IgD-negative memory B cell (primary cell): ENCODE data around the gene ASIC3. TPM values are rescaled to one million over a fixed set of nuclear protein-coding genes. Genes with fewer than 3 reads are reported as not detected.
A peak's percentile ranks its signal among the peaks of the same experiment; 100 is the strongest.

Experiments used
- H3K27ac Mint-ChIP-seq, 3 donors: one replicate each; pipeline ENCODE4 v1.8.0; 2020 to 2022; ENCODE audit warnings: mild to moderate bottlenecking in 3 of 3, mixed read lengths in 3 of 3, moderate library complexity in 1 of 3
- H3K27me3 Mint-ChIP-seq: one replicate; pipeline ENCODE4 v1.8.0; 2021; ENCODE audit warnings: mixed read lengths
- H3K36me3 Mint-ChIP-seq: one replicate; pipeline ENCODE4 v1.8.0; 2020; ENCODE audit warnings: mild to moderate bottlenecking, mixed read lengths
- H3K4me1 Mint-ChIP-seq, 3 donors: one replicate each; pipeline ENCODE4 v1.8.0; 2020 to 2022; ENCODE audit warnings: mixed read lengths in 3 of 3, mild to moderate bottlenecking in 1 of 3
- H3K4me3 Mint-ChIP-seq, 4 donors: one replicate each; pipeline ENCODE4 v1.8.0; 2020 to 2022; ENCODE audit warnings: mild to moderate bottlenecking in 4 of 4, mixed read lengths in 4 of 4, moderate library complexity in 3 of 4
- H3K9me3 Mint-ChIP-seq, 3 donors: one replicate each; pipeline ENCODE4 v1.8.0; 2020 to 2021; ENCODE audit warnings: mixed read lengths in 3 of 3, mild to moderate bottlenecking in 1 of 3
- polyA plus RNA-seq: library from polyadenylated mRNA; unstranded; fragments of 300-500 nt; fragmentation: Illumina TruSeq; gene quantifications from one replicate; pipeline ENCODE4 v1.2.3, GENCODE V29; 2021

The ASIC3 gene
- polyA plus RNA-seq, 1 donor from 2014 or later = not detected

DNA sequence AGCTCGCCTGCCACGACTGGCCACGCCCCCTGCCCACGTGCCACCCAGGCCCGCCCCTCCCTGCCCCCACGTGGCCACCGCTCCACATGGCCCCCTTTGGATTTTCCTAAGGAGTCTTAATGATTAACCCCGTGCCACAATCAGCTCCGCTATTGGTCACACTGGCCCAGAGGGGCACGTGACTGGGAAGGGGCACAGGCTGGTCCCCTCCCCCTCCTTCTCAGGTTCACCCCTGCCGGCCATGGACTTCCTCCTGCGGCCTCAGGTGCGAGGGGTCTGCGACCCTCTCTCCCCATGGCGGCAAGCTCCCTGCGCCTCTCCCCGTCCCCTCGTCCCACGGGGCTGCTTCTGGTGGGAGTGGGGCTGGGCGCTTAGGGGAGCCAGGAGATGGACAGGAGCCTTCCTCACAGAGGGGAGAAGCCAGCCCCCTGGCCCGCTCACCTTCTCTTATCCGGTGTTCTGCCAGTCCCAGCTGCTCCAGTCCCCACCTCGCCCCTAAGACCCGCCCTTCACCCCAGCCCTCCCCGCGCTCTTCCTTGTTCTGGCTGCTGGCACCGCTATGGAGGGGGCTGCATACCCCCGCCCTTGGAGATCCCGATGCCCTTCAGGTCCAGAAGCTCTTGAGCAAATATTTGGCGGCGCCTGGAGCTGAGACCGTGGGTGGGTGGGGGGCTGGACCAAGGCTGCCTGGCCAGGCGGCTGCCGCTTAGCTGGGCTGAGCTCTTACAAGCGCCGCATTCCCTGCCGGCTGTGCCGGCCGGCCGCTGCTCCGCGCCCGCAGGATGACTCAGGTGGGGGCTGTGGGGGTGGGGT is 14.3 kb downstream of the ASIC3 start:
- H3K27ac Mint-ChIP-seq = no peak overlapping the region
- no peak overlapping the region for H3K4me3 Mint-ChIP-seq
- no peaks in the 10 kb centered on the region for H3K27me3 Mint-ChIP-seq
- H3K9me3 Mint-ChIP-seq = no peaks in the 10 kb centered on the region
- H3K36me3 Mint-ChIP-seq = no peaks in the 10 kb centered on the region
- H3K4me1 Mint-ChIP-seq = peaks cover 4 to 9% (median 5%) of the 10 kb centered on the region in 3 donors

DNA sequence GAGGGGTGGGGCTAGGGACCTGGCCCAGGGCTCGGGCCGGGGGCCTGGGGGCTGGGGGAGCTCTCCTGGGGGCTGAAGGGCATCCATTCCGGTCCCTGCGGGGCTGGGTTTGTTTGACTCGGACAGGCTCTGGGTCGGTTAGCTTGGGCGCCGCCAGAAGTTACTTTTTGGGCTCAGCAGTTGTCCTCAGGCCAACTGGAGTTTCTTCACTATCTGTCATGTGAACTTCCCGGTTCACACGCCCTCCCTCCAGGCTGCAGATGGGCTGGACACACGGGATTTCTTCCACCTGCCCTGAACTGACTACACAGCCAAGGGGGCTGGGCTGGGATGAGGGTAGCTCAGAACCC is 14.9 kb downstream of the ASIC3 start:
- peaks cover 4 to 5% (median 4%) of the 10 kb centered on the region in 3 donors for H3K4me1 Mint-ChIP-seq
- no peaks in the 10 kb centered on the region for H3K9me3 Mint-ChIP-seq
- no peaks in the 10 kb centered on the region for H3K27me3 Mint-ChIP-seq
- H3K4me3 Mint-ChIP-seq = no peak overlapping the region
- H3K27ac Mint-ChIP-seq = peak overlapping the region in 1 of 3 donors; percentile 86
- no peaks in the 10 kb centered on the region for H3K36me3 Mint-ChIP-seq

GRCh38 chr7:151064454-151064853 is 16.1 kb downstream of the ASIC3 start:
- Mint-ChIP-seq H3K36me3 (no peaks in the 10 kb centered on the region), H3K4me3 (no peak overlapping the region), H3K4me1 (peaks cover 0 to 6% (median 0%) of the 10 kb centered on the region in 3 donors), H3K27ac (no peak overlapping the region), H3K27me3 (no peaks in the 10 kb centered on the region), H3K9me3 (no peaks in the 10 kb centered on the region)

DNA sequence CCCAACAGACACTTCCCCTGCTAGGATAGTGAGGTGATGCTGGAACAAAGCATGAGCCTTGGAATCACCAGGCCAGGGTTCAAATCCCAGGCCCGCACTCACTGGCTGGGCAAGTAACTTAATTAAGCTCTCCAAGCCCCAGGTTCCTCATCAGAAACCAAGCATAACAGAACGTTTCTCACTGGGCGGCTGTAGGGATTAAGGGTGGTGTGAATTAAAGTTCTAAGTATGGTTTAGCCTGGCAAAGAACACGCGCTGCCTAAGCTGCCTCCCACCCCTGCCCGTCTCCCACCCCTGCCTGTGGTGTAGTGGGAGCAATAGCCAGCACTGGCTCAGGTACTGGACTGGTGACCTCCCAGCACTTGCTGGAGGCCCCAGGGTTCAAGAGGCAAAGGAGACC is 16.7 kb downstream of the ASIC3 start:
- Mint-ChIP-seq H3K27me3 (no peaks in the 10 kb centered on the region), H3K4me3 (no peak overlapping the region), H3K4me1 (peaks cover 0 to 6% (median 0%) of the 10 kb centered on the region in 3 donors), H3K9me3 (no peaks in the 10 kb centered on the region), H3K27ac (no peak overlapping the region), H3K36me3 (no peaks in the 10 kb centered on the region)

DNA sequence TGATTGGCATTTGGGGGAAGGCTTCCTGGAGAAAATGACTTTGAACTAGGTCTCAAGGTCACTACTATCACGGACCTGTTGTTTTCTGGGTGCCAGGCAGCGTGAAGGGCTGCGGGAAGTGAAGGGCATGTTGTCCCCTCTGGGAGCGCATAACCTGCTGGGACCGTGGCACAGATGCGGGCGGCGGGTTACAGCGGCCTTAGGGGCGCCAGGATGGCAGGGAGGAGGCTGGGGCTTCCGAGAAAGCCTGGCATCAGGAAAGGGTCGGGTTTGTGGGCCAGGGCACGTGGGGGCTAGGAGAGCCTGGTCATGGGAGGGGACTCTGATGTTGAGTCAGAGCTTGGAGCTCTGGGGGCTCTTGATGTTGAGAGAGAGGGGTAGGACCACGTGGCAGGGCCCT is 17.2 kb downstream of the ASIC3 start:
- H3K4me1 Mint-ChIP-seq = peaks cover 0 to 6% (median 0%) of the 10 kb centered on the region in 3 donors
- no peak overlapping the region for H3K27ac Mint-ChIP-seq
- H3K9me3 Mint-ChIP-seq = no peaks in the 10 kb centered on the region
- H3K27me3 Mint-ChIP-seq = no peaks in the 10 kb centered on the region
- no peak overlapping the region for H3K4me3 Mint-ChIP-seq
- H3K36me3 Mint-ChIP-seq = no peaks in the 10 kb centered on the region

- Mint-ChIP-seq H3K4me3 (no peak overlapping the region), H3K4me1 (peaks cover 0 to 5% (median 0%) of the 10 kb centered on the region in 3 donors), H3K27me3 (no peaks in the 10 kb centered on the region), H3K36me3 (no peaks in the 10 kb centered on the region), H3K27ac (no peak overlapping the region), H3K9me3 (no peaks in the 10 kb centered on the region)
Observed at GRCh38 chr7:151066273-151066974, 18.1 kb downstream of the ASIC3 start.

- Mint-ChIP-seq H3K27me3 (no peaks in the 10 kb centered on the region), H3K4me1 (peaks cover 0 to 2% (median 0%) of the 10 kb centered on the region in 3 donors), H3K9me3 (no peaks in the 10 kb centered on the region), H3K4me3 (no peak overlapping the region), H3K36me3 (no peaks in the 10 kb centered on the region), H3K27ac (no peak overlapping the region)
Observed at GRCh38 chr7:151068069-151068773, 19.9 kb downstream of the ASIC3 start.

GRCh38 chr7:151069841-151070573 is 21.7 kb downstream of the ASIC3 start:
- Mint-ChIP-seq H3K27me3 (no peaks in the 10 kb centered on the region), H3K4me3 (peak overlapping the region in 1 of 4 donors; percentile 22), H3K27ac (no peak overlapping the region), H3K9me3 (no peaks in the 10 kb centered on the region), H3K36me3 (peaks cover 1% of the 10 kb centered on the region), H3K4me1 (peaks cover 0 to 2% (median 0%) of the 10 kb centered on the region in 3 donors)

GRCh38 chr7:151070574-151070960 is 22.2 kb downstream of the ASIC3 start:
- Mint-ChIP-seq H3K36me3 (peaks cover 3% of the 10 kb centered on the region), H3K27me3 (no peaks in the 10 kb centered on the region), H3K27ac (no peak overlapping the region), H3K4me1 (peaks cover 0 to 2% (median 0%) of the 10 kb centered on the region in 3 donors), H3K9me3 (no peaks in the 10 kb centered on the region), H3K4me3 (no peak overlapping the region)

DNA sequence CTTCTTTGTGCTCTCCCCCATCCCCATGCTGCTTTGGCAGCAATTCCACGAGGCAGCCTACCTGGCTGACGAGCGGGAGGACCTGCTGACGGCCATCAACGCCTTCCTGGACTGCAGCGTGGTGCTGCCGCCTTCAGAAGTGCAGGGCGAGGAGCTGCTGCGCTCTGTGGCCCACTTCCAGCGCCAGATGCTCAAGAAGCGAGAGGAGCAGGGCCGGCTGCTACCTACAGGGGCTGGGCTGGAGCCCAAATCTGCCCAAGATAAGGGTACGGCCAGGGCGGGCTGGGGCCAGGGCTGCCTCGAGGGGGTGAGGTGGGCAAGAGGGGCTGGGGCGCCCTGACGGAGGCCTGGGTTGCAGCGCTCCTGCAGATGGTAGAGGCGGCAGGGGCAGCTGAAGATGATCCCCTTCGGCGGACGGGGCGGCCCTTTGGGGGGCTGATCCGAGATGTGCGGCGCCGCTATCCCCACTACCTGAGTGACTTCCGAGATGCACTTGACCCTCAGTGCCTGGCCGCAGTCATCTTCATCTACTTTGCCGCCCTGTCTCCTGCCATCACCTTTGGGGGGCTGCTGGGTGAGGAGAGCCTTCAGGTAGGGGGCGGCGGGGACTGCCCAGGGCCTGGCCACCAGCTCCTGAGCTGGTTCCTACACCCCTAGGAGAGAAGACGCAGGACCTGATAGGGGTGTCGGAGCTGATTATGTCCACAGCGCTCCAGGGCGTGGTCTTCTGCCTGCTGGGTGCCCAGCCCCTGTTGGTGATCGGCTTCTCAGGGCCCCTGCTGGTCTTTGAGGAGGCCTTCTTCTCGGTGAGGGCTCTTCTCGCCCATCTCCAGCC is 22.9 kb downstream of the ASIC3 start:
- Mint-ChIP-seq H3K27ac (no peak overlapping the region), H3K27me3 (no peaks in the 10 kb centered on the region), H3K36me3 (peaks cover 3% of the 10 kb centered on the region), H3K9me3 (no peaks in the 10 kb centered on the region), H3K4me1 (peaks cover 0 to 2% (median 0%) of the 10 kb centered on the region in 3 donors), H3K4me3 (no peak overlapping the region)

- peak overlapping the region in 1 of 4 donors; percentile 53 for H3K4me3 Mint-ChIP-seq
- no peaks in the 10 kb centered on the region for H3K9me3 Mint-ChIP-seq
- H3K27me3 Mint-ChIP-seq = no peaks in the 10 kb centered on the region
- H3K4me1 Mint-ChIP-seq = peaks cover 6 to 10% (median 8%) of the 10 kb centered on the region in 3 donors
- peaks cover 3% of the 10 kb centered on the region for H3K36me3 Mint-ChIP-seq
- no peak overlapping the region for H3K27ac Mint-ChIP-seq
Observed at GRCh38 chr7:151073990-151074389, 25.7 kb downstream of the ASIC3 start.

- Mint-ChIP-seq H3K27me3 (no peaks in the 10 kb centered on the region), H3K4me1 (peaks cover 6 to 16% (median 13%) of the 10 kb centered on the region in 3 donors), H3K27ac (peak overlapping the region in 1 of 3 donors; percentile 67), H3K36me3 (peaks cover 3% of the 10 kb centered on the region), H3K4me3 (peak overlapping the region in 2 of 4 donors; percentile 53 to 77), H3K9me3 (no peaks in the 10 kb centered on the region)
Observed at GRCh38 chr7:151074817-151075661, 26.7 kb downstream of the ASIC3 start.

DNA sequence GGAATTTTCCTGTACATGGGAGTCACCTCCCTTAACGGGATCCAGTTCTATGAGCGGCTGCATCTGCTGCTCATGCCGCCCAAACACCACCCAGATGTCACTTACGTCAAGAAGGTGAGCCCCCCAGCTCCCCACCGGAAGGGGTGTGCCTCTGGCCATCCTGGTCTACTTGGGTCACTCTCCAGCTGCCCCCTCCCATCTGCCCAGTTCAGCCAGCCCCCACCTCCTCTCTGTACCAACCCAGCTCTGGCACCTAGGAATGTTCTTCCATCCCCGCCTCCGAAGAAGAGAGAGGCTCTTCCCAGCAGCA is 27.3 kb downstream of the ASIC3 start:
- Mint-ChIP-seq H3K27me3 (no peaks in the 10 kb centered on the region), H3K27ac (no peak overlapping the region), H3K36me3 (peaks cover 3% of the 10 kb centered on the region), H3K4me1 (peaks cover 6 to 16% (median 13%) of the 10 kb centered on the region in 3 donors), H3K9me3 (no peaks in the 10 kb centered on the region), H3K4me3 (peak overlapping the region in 1 of 4 donors; percentile 77)
